Fibroblast of skin of abdomen (primary cell): Measurements from ENCODE around the gene XXYLT1.
"Not testable (repeated sequence)": the region's sequence is repeated elsewhere in the genome, so short reads cannot be mapped to it uniquely, and the experiment has no call there.

Experiments
- DNase-seq: peaks from one replicate; pipeline ENCODE4 v3.0.0-alpha.2; 2013

Gene XXYLT1

DNA sequence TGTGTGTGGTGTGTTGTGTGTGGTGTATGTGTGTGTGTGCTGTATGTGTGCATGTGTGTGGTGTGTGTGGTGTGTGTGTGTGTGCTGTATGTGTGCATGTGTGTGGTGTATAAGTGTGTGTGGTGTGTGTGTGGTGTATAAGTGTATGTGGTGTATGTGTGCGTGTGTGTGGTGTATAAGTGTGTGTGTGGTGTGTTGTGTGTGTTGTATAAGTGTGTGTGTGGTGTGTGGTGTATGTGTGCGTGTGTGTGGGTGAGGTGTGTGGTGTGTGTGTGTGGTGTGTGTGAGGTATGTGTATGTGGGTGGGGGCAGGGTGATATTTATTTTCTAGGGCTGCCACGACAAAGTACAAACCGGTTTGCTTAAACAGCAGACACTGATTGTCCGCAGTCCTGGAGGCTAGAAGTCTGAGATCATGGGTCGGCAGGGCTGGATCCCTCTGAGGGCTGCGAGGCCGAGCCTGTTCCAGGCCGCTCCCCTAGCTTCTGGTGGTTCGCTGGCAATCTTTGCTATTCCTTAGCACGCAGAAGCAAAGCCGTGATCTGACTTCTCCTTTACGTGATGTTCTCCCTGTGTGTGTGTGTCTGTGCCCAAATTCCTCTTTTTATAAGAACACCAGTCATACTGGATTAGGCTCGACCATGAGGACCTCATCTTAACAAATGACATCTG is 160.2 kb downstream of the XXYLT1 start:
- DNase-seq: peak; percentile 21

- DNase-seq: no peak
These were observed 161.8 kb downstream of the XXYLT1 start for GRCh38 chr3:195109098-195109657.

- no peak for DNase-seq
These were observed 163.4 kb downstream of the XXYLT1 start for GRCh38 chr3:195107593-195107992.

GRCh38 chr3:195107031-195107430 is 163.9 kb downstream of the XXYLT1 start:
- not testable (repeated sequence) for DNase-seq

DNA sequence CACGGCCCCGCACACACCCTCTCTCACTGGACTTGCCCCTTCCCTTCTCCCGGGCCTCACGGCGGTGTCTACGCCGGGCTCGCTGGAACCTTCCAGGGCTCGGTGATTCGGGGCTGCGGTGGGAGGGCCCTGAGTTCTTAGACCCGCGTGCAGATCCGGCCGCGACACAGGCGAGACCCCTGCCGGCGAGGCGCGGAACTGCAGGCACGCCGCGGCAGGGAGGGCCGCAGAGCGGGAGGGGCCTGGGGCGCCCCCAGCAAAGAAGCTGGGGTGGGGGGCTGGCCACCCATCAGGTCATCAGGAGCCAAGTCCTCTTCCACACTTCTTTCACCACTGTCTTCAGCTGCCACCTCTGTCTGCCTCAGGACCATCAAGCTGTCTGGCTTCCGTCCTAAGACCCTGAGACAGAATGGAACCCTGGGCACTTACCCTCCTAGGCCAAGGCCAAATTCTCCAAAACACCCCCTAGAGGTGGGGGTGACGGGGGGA is 164.5 kb downstream of the XXYLT1 start:
- DNase-seq: peak; percentile 63

DNA sequence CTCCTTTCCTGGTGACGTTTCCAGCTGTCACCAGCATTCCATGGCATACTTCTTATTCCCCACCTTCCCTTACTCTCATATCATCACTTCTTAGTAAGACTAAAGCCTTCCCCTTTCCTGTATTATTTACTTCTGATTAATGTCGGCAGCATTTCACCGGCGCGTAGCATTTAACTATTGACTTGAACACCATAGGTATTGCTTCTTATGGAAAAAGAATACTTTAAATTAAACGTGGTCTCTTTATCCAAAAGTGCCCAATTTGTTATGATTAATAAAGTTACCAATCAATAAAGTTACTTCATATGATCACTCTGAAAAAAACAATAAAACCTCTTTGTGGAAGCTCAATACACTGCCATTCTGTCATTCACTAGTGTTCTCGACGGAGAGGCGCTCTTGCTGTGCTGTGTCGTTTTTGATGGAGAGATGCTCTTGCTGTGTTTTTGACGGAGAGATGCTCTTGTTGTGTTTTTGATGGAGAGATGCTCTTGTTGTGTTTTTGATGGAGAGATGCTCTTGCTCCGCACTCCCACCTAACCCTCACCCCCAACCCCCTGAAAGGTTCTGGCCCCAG is 165.0 kb downstream of the XXYLT1 start:
- DNase-seq: no peak

DNA sequence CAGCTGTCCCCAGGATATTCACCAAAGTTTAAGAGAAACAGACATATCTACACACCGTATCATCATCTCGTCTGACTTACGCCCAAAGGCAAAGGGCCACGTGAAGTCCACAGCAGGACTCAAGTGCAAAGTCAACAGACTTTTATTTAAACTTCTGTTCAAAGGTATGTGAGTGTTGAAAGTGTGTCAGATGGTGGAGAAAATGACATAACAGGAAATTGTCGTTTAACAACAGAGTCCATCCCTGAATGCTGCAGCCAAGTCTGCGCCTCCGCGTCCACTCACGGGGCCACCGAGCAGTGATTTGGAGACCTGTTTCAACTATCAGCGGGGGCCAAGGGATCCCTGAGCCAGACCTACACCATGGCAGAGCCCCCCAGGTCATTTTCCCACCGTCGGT is 165.6 kb downstream of the XXYLT1 start:
- no peak for DNase-seq

DNA sequence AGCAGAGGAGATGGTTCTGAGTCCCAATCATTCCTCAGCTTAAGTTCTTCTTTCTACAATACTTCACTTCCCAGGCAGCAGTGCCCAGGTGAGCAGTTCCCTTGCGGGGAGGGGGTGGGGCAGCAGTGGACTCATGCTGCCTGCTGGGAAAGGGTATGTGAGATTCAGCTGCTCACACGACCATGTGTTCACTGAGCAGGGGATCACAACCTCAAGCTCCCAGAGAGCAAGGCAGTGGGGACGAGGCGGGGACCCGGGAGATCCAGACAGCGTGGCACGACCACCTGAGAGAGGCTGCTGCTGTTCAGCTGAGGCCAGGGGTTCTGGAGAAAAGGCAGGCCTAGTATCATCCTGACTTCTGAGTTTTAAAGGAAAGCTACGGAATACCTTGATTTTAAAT is 166.6 kb downstream of the XXYLT1 start:
- DNase-seq: no peak

DNA sequence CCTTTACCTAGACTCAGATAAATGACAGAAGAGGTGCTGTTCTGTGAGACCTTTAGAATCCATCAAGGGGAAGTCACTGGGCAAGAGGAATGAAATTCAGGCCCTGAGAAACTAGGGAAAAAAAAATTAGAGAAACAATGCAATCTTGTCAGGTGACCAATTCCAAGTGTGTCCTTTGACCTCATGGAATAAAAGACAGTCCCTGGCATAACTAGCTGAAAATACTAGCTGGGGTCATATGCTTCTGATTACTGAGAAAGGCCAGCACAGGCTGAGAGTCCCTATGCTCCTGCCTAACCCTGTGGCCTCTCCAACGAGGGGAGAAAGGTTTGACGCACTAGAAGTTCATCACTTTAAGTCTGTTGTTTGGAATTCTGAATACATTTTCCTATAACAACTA is 167.3 kb downstream of the XXYLT1 start:
- no peak for DNase-seq

GRCh38 chr3:195102609-195103467 is 168.1 kb downstream of the XXYLT1 start:
- peak; percentile 95 for DNase-seq

DNA sequence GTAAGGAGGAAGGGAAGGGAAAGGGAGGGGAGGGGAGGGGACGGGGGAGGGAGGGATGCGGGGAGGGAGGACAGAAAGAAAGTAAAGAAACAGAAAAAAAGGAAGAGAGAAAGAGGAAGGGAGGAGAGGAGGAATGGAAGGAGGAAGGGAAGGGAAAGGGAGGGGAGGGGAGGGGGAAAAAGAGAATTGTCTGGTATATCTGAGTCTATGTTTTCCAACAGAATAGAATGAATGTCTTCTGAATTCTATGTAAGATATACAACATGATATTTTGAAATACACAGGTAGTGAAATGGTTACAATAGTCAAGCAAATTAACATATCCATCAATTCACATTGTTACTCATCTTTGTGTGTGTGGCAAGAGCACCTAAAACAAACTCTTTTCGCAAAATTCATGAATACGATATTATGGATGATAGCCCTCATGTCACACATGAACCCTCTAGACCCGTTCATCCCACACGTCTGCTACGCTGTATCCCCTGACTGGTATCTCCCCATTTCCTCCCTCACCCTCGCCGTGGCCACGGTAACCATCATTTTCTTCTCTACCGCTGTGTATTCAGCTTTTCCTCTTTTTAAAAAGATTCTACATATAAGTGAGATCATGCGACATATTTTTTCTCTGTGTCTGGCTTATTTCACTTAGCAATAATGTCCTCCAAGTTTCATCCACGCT is 168.9 kb downstream of the XXYLT1 start:
- no peak for DNase-seq

DNA sequence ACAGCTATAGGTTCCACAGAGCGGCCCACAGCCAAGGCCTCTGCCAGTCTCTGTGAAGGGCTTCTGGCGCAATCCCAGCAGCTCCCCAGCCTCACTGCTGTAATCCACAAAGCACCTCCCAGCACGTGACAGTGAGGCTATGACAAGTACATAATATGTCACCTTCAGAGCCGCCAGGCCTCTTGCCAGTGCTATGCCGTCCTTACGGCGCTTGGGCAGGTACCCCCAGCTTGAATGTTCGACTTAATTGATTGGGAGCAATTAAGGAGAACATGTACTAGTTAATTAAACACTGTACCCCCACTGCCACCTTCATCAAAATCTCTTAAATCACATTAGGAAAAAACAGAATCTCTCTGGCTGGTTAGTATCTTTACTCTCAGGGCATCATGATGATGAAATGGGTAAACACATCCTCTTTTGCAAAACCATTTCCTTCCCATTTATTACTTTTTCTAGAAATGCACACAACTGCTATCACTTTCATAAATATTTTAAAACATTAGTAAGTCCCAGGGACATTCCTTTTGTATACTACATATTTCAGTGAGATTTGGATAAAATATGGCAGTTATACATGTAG is 169.9 kb downstream of the XXYLT1 start:
- peak; percentile 65 for DNase-seq

- no peak for DNase-seq
These were observed 170.8 kb downstream of the XXYLT1 start for GRCh38 chr3:195099951-195100785.

DNA sequence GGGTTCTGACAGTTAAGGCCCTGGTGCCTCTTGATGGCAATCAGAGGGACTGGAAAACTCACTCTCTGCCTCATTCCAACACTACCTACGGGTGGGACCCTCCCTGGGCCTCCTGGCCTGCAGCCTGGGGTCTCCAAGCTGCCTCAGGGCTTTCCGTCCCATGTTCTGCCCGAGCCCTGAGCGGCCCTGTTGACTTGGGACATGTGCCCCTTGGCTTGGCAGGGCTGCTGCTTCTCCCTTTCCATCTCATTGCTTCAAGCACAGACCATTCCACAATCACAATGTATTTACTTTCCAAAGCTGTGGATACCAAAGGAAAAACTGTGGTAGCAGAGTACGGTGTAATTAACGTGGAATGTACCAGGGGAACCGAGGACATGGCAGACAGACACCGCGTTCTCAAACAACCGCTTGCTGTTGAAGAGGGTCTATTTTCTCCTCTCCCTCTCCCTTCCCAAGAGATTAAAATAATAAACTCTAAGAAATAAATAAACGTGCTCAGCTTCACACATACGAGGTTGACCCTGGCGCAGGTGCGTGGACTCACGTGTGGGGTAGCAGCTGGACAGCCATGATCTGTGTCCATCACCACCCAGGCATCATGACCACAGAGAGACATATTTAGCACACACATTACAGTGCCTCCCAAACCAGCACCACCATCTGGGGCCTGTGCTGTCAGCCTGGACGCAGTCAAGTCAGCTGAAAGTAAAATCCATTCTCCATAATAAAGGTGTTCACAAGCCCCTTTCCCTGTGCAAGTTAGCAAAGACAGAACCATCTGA is 172.0 kb downstream of the XXYLT1 start:
- DNase-seq: no peak

GRCh38 chr3:195097331-195098255 is 173.4 kb downstream of the XXYLT1 start:
- no peak for DNase-seq

- DNase-seq: no peak
These were observed 174.3 kb downstream of the XXYLT1 start for GRCh38 chr3:195096484-195097330.

DNA sequence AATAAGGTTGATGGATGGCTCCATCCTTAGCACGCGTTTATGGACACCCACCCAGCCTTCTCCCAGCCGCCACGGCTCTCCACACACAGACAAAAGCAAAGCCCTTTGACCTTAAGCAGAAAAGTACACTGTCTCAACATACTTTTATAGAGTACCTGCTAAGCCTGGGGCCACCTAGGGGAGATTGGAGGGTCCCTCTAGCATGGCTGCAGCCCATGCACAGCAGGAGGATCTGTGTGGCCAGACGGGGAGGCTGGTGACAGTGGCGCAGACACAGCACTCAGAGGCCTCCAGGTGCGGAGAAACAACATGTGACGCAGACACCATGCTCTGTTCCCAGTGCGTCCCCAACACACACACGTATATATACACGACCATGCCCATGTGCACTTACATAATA is 174.9 kb downstream of the XXYLT1 start:
- DNase-seq: no peak

- DNase-seq: no peak
These were observed 175.3 kb downstream of the XXYLT1 start for GRCh38 chr3:195095704-195096036.
